Measurements from ENCODE around the gene HDGFL1.
A peak's percentile ranks its signal among the peaks of the same experiment; 100 is the strongest.

Gene HDGFL1

GRCh38 chr6:22593895-22594294 lies 24.5 kb downstream of the HDGFL1 start:
- DNase-seq = no peak

GRCh38 chr6:22596011-22596410 lies 26.6 kb downstream of the HDGFL1 start:
- no peak for DNase-seq

DNA sequence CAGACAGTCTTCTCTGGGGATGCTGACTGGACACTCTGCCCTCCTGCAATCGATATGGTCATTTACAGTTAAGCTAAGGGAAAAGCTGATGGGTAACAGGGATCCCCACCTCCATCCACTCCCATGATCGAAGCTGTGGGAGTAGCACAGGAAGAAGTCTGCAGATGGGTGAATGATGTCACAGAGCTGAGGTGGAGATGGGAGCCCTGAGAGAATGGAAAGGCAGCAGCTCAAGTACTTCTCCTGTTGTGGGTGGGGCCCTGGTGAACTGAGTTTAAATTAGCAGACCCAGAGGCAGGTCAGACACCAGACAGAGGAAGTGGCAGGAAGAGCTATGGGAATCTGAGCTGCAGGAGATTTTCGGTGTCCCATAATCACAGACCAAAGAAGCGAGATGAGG lies 29.0 kb downstream of the HDGFL1 start:
- peak; percentile 86 to 88 for DNase-seq

DNA sequence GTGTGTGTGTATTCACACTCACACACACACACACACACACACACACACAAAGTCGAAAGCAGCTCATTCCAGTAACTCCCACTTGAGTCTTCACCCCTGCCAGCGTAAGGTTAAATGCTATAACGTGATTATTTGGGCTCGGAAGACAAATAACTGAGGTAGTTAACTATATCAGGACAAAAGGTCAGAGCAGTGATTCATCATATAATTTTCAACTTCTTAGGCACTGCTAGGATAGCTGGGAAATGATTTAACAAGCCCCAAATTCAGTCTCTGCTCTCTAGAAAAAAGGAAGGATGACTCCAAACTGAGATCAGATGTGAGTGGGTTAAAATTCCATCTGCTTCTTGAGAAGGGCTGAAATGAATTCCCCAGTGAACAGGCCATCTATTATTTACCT lies 30.7 kb downstream of the HDGFL1 start:
- no peak for DNase-seq

DNA sequence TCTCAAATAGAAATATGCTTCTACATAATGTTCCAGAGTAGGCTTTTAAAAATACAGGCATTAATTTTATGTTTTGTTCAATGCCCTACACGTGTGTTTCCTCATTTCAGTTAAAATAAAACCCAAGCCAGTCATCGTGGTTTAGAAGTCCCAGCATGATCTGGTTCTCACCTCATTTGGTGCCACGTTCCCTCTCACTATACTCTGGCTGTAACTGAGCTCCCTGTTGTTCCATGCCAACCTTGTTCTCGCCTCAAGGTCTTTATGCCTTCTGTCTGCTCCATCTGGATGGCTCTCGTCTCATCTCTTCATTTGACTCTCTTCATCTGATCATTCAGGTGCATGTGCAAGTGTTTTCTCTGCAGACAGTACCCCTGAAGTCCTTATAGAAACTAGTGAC lies 32.6 kb downstream of the HDGFL1 start:
- no peak for DNase-seq

DNA sequence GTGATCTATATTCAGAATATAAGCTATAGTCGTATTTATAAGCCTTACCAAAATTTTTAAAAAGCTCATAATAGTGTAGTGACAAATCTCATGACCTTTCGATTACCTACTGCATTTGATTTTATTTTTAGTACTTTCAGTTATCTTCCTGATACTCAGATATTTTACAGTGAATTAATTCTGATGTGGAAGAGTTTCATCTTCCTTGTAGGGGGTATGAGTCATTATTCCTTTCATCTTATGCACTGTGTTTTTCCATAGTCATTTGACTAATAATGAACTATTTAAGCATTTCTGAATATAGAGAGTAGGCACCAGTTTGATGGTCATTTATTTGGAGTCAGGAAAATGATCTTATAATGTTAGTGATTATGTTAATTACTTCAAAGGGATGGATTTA lies 36.4 kb downstream of the HDGFL1 start:
- DNase-seq = no peak

DNA sequence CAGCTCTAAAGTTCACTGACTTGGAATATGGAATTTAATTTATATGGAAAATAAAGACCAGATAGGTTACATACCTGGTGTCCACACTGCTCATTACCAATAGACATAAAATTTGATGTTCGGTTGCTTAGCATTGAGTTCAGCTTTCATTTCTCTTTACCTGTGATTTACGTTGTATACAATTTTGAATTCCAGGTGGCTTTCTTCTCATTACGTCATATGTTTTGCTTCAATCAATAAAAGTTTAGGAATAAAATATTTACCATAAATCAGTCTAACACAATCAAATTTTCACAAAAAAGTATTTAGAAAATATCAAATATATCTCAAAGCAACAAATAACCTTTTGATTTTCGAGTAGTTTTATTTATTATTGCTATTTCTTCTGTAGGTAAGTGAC lies 40.8 kb downstream of the HDGFL1 start:
- no peak for DNase-seq

DNA sequence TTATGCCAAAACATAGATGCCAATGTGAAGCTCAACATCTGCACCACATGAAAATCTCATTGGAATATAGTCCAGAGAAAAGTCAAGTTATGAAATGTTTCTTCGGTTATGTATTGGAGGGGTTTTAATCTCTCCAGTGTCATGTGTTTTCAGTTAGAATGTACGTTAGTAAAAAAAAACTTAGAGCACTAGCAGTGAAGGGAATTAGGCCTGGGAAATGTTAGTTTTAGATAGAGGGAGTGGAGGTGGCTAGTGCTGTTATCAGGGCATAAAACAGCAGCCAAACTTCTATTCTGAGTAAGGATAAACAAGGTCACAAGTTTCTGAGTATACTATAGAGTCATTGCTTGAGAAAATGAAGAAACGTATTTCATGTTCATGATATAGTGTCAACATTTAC lies 42.9 kb downstream of the HDGFL1 start:
- no peak for DNase-seq

- no peak for DNase-seq
These were observed 43.7 kb downstream of the HDGFL1 start for GRCh38 chr6:22613051-22613450.

GRCh38 chr6:22613695-22614094 lies 44.3 kb downstream of the HDGFL1 start:
- no peak for DNase-seq

DNA sequence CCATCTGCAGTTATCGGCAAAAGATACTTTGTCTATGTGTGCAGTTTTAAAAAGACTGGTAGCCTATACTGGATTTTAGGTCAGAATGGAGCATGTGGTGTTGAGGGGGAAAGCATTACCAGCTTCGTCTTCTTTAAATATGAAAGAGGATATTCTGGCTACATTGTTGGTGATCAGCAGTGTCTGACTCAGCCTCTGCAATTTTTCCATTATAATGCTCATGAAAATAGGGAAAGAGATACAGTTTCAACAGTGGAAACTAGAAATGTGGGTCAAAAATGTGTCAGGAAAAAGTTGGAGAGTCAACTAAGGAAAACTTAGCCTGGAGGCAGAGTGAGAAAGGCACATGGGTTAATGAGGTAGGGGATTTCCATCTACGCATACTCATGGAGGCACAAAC lies 45.2 kb downstream of the HDGFL1 start:
- no peak for DNase-seq

DNA sequence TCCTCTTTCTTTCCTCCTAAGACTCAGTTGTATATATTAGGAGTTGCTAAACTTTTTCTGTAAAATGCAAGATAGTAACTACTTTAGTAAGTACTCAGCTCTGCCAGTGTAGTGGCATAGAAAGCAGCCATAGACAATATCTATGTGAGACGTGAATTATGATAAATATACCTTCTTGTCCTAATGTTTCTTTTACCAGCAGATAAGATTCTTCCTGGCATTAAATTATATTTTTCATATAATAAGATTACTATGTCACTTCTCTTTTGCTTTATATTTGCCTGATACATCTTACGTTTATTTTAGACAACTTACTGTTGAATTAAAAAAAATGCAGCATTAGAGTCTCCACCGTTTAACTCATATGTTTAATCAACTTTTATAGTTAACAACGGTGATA lies 51.7 kb downstream of the HDGFL1 start:
- DNase-seq = no peak
